HEK293 (cell line): Measurements from ENCODE around the gene STX10.

Experiments used
- CTCF ChIP-seq: fragments of 450-650 bp; formaldehyde crosslinking; IDR thresholded peaks from 2 replicates; pipeline ENCODE4 v1.5.1; 2016; ENCODE audit warnings: missing biosample characterization, missing genetic modification characterization
- SP2 ChIP-seq: fragments of 450-650 bp; formaldehyde crosslinking; IDR thresholded peaks from 2 replicates; pipeline ENCODE4 v1.5.1; 2016; ENCODE audit warnings: missing biosample characterization, missing genetic modification characterization

GRCh38 chr19:13101590-13102415 is 48.4 kb downstream of the STX10 start:
- TF ChIP-seq CTCF (tag by site-specific recombination) (no peak), SP2 (tag by site-specific recombination) (no peak)
